GM23338 (cell line): ENCODE data around the gene PPP6R3. TPM values are rescaled to one million over a fixed set of nuclear protein-coding genes. Genes with fewer than 3 reads are reported as not detected.

Experiments used
- ATAC-seq: fragments of 200-7000 bp; cut with Tn5 transposase; 3 replicates; pipeline ENCODE4 v1.9.1; 2020
- DNase-seq: peaks from one replicate; pipeline ENCODE4 v3.0.0-alpha.2; 2015; ENCODE audit warnings: low spot score
- H2AFZ ChIP-seq: fragments of 200-600 bp; sonication (generic); 2 replicates; pipeline ENCODE4 v1.8.0; 2016; ENCODE audit warnings: antibody characterized with exemption, mild to moderate bottlenecking, moderate library complexity
- H3F3A ChIP-seq: fragments of 200-600 bp; sonication (generic); replicated peaks from 2 replicates; pipeline ENCODE4 v1.8.0; 2017; ENCODE audit warnings: antibody characterized with exemption, mixed run types, low read depth
- H3K27ac ChIP-seq: fragments of 200-600 bp; sonication (generic); 2 replicates; pipeline ENCODE4 v1.6.1; 2016; ENCODE audit warnings: low read depth
- H3K27me3 ChIP-seq: fragments of 200-600 bp; sonication (generic); 2 replicates; pipeline ENCODE4 v1.8.0; 2016; ENCODE audit warnings: mild to moderate bottlenecking, mixed run types, moderate library complexity; ENCODE audit not compliant: insufficient read depth
- H3K36me3 ChIP-seq: fragments of 200-600 bp; sonication (generic); 2 replicates; pipeline ENCODE4 v1.8.0; 2016; ENCODE audit warnings: mild to moderate bottlenecking; ENCODE audit not compliant: insufficient read depth
- H3K4me1 ChIP-seq: fragments of 200-600 bp; sonication (generic); 2 replicates; pipeline ENCODE4 v1.8.0; 2016; ENCODE audit warnings: mild to moderate bottlenecking, moderate library complexity; ENCODE audit not compliant: insufficient read depth
- H3K4me2 ChIP-seq: fragments of 200-600 bp; sonication (generic); 2 replicates; pipeline ENCODE4 v1.7.1; 2017; ENCODE audit warnings: mixed run types
- H3K4me3 ChIP-seq: fragments of 200-600 bp; sonication (generic); 2 replicates; pipeline ENCODE4 v1.6.1; 2016; ENCODE audit warnings: mixed run types
- H3K79me2 ChIP-seq: fragments of 200-600 bp; sonication (generic); replicated peaks from 2 replicates; pipeline ENCODE4 v1.8.0; 2017; ENCODE audit warnings: mild to moderate bottlenecking; ENCODE audit not compliant: insufficient read depth
- H3K9me2 ChIP-seq: fragments of 200-600 bp; sonication (generic); 2 replicates; pipeline ENCODE4 v1.8.0; 2017; ENCODE audit not compliant: insufficient read depth
- H4K20me1 ChIP-seq: fragments of 200-600 bp; sonication (generic); replicated peaks from 2 replicates; pipeline ENCODE4 v1.8.0; 2017; ENCODE audit warnings: mild to moderate bottlenecking; ENCODE audit not compliant: insufficient read depth
- H3K27ac Mint-ChIP-seq: 2 replicates; pipeline ENCODE4 v1.8.0; 2020; ENCODE audit warnings: inconsistent platforms, mild to moderate bottlenecking, moderate library complexity, mixed read lengths
- H3K27me3 Mint-ChIP-seq: 3 replicates; pipeline ENCODE4 v1.8.0; 2022; ENCODE audit warnings: low read depth, mild to moderate bottlenecking, moderate library complexity, mixed read lengths, inconsistent platforms; ENCODE audit not compliant: insufficient read depth, poor library complexity
- H3K36me3 Mint-ChIP-seq: 3 replicates; pipeline ENCODE4 v1.8.0; 2021; ENCODE audit warnings: low read depth, mild to moderate bottlenecking, inconsistent platforms, moderate library complexity, mixed read lengths
- H3K4me1 Mint-ChIP-seq: 3 replicates; pipeline ENCODE4 v1.8.0; 2020; ENCODE audit warnings: mild to moderate bottlenecking, inconsistent platforms, mixed read lengths
- H3K4me3 Mint-ChIP-seq: 3 replicates; pipeline ENCODE4 v1.8.0; 2021; ENCODE audit warnings: moderate library complexity, mild to moderate bottlenecking, inconsistent platforms, mixed read lengths
- H3K9me3 Mint-ChIP-seq: 3 replicates; pipeline ENCODE4 v1.8.0; 2020; ENCODE audit warnings: moderate library complexity, mild to moderate bottlenecking, inconsistent platforms, mixed read lengths
- CREB1 ChIP-seq: fragments of 250-450 bp; sonication (Bioruptor Pico); IDR thresholded peaks from 2 replicates; pipeline ENCODE4 v1.5.0; 2020; ENCODE audit warnings: low read depth, mild to moderate bottlenecking, moderate library complexity
- ETS1 ChIP-seq: IDR thresholded peaks from 2 replicates; pipeline ENCODE4 v1.6.1; 2016; ENCODE audit warnings: antibody characterized with exemption
- EZH2 ChIP-seq: fragments of 200-600 bp; sonication (generic); IDR thresholded peaks from one replicate; pipeline ENCODE4 v1.8.0; 2017; ENCODE audit warnings: antibody characterized with exemption, mild to moderate bottlenecking, low read depth; ENCODE audit not compliant: unreplicated experiment
- NANOG ChIP-seq: IDR thresholded peaks from 2 replicates; pipeline ENCODE4 v1.6.1; 2016; ENCODE audit warnings: antibody characterized with exemption, borderline replicate concordance
- POLR2AphosphoS5 ChIP-seq: IDR thresholded peaks from 2 replicates; pipeline ENCODE4 v1.6.1; 2016; ENCODE audit warnings: antibody characterized with exemption, low read depth
- REST ChIP-seq: IDR thresholded peaks from one replicate; pipeline ENCODE4 v1.6.1; 2018; ENCODE audit warnings: antibody characterized with exemption; ENCODE audit not compliant: unreplicated experiment
- STAT1 ChIP-seq: IDR thresholded peaks from one replicate; pipeline ENCODE4 v1.6.1; 2016; ENCODE audit warnings: antibody characterized with exemption; ENCODE audit not compliant: unreplicated experiment
- ZNF114 ChIP-seq: fragments of 250-450 bp; sonication (Bioruptor Pico); IDR thresholded peaks from 2 replicates; pipeline ENCODE4 v1.5.0; 2020; ENCODE audit warnings: mild to moderate bottlenecking, moderate library complexity
- ZNF331 ChIP-seq: fragments of 250-450 bp; sonication (Bioruptor Pico); IDR thresholded peaks from 2 replicates; pipeline ENCODE4 v1.5.0; 2020; ENCODE audit warnings: low read depth, mild to moderate bottlenecking, moderate library complexity
- polyA plus RNA-seq: library from polyadenylated mRNA; unstranded; fragments of >200 nt; fragmentation: Nextera tagmentation; extraction: Ambion mirVana; gene quantifications from 2 replicates; pipeline ENCODE4 v1.2.1, GENCODE V29; 2016
- total RNA-seq: library from RNA; depleted of rRNA; stranded (reverse); fragments of >200 nt; shearing (Covaris generic); gene quantifications from 2 replicates; pipeline ENCODE4 v1.2.3, GENCODE V29; 2014

The PPP6R3 gene
- total and polyA plus RNA-seq, 2 experiments from 2014 or later = 170 to 268 TPM

GRCh38 chr11:68589547-68590216, 129.1 kb downstream of the PPP6R3 start (continued):
- TF ChIP-seq REST (no peak), ZNF114 (CRISPR knock-in tag) (no peak), ZNF331 (CRISPR knock-in tag) (no peak), ETS1 (no peak)

GRCh38 chr11:68591719-68592118, 131.2 kb downstream of the PPP6R3 start:
- Histone ChIP-seq H3K4me3 (no peak overlapping the region), H3K4me2 (no peak overlapping the region), H3F3A (peaks cover 8% of the 10 kb centered on the region), H3K27ac (no peak overlapping the region), H2AFZ (no peak overlapping the region), H4K20me1 (peaks cover 6% of the 10 kb centered on the region; the same call in 1 of the 2 replicates), H3K36me3 (peaks cover 32% of the 10 kb centered on the region), H3K79me2 (0 out of 2 replicates have a peak, but pooled peaks cover 2% of the 10 kb centered on the region), H3K9me2 (no peaks in the 10 kb centered on the region), H3K27me3 (no peaks in the 10 kb centered on the region), H3K4me1 (no peaks in the 10 kb centered on the region)
- no peaks in the 10 kb centered on the region for H3K4me1 Mint-ChIP-seq
- H3K4me3 Mint-ChIP-seq = no peak overlapping the region
- no peaks in the 10 kb centered on the region for H3K9me3 Mint-ChIP-seq
- peaks cover 3% of the 10 kb centered on the region for H3K27me3 Mint-ChIP-seq
- no peak overlapping the region for H3K27ac Mint-ChIP-seq
- DNase-seq (no peak), ATAC-seq (no peak)
- TF ChIP-seq CREB1 (no peak), EZH2 (no peak), STAT1 (no peak), REST (no peak), NANOG (no peak), POLR2AphosphoS5 (no peak)
- peaks cover 73% of the 10 kb centered on the region for H3K36me3 Mint-ChIP-seq
